MCF 10A (cell line): ENCODE results near the gene TSEN34. TPM values are rescaled to one million over a fixed set of nuclear protein-coding genes. Genes with fewer than 3 reads are reported as not detected.
A peak's percentile ranks its signal among the peaks of the same experiment; 100 is the strongest.

ENCODE experiments used
- Bru-seq: library from RNA; stranded (reverse); fragments of 400-500 nt; gene quantifications from one replicate; lab custom pipeline; 2021; lab: Mats Ljungman, UMichigan
- BruChase-seq, 2 experiments: library from RNA; stranded (reverse); fragments of 400-500 nt; gene quantifications; one replicate each; lab custom pipeline; 2021; lab: Mats Ljungman, UMichigan
- BruUV-seq: library from RNA; stranded (reverse); fragments of 400-500 nt; replicated peaks from 2 replicates; lab custom pipeline; 2021; lab: Mats Ljungman, UMichigan
- CTCF ChIA-PET: fragments of 300-600 bp; sonication (Branson Sonifier 250); formaldehyde crosslinking; extraction: SDS; loops from one replicate; lab custom pipeline; 2021; ENCODE audit warnings: antibody characterized with exemption, inconsistent platforms; lab: Yijun Ruan, JAX
- POLR2A ChIA-PET: fragments of 300-600, 350-650 bp; sonication (Branson Sonifier 250); formaldehyde crosslinking; extraction: SDS; loops from one replicate; lab custom pipeline; 2020; ENCODE audit warnings: antibody characterized with exemption, inconsistent platforms; lab: Yijun Ruan, JAX
- DNase-seq: peaks from one replicate; pipeline ENCODE4 v3.0.0-alpha.2; 2018; ENCODE audit not compliant: unreplicated experiment
- H3K27ac Mint-ChIP-seq: one replicate; pipeline ENCODE4 v1.8.0; 2022; ENCODE audit warnings: mild to moderate bottlenecking, low read depth, mixed read lengths; ENCODE audit not compliant: unreplicated experiment
- H3K27me3 Mint-ChIP-seq: one replicate; pipeline ENCODE4 v1.8.0; 2022; ENCODE audit warnings: mixed read lengths; ENCODE audit not compliant: insufficient read depth, unreplicated experiment
- H3K36me3 Mint-ChIP-seq: one replicate; pipeline ENCODE4 v1.8.0; 2022; ENCODE audit warnings: mild to moderate bottlenecking, moderate library complexity, mixed read lengths; ENCODE audit not compliant: insufficient read depth, unreplicated experiment
- H3K4me1 Mint-ChIP-seq: one replicate; pipeline ENCODE4 v1.8.0; 2022; ENCODE audit warnings: mixed read lengths; ENCODE audit not compliant: insufficient read depth, unreplicated experiment
- H3K4me3 Mint-ChIP-seq: one replicate; pipeline ENCODE4 v1.8.0; 2022; ENCODE audit warnings: mild to moderate bottlenecking, moderate library complexity, mixed read lengths; ENCODE audit not compliant: unreplicated experiment
- H3K9me3 Mint-ChIP-seq: one replicate; pipeline ENCODE4 v1.8.0; 2022; ENCODE audit warnings: mixed read lengths; ENCODE audit not compliant: unreplicated experiment
- intact Hi-C: fragments of 100-400 bp; cut with micrococcal nuclease; formaldehyde crosslinking; loops from 2 replicates; pipeline ENCODE4 v1.14.1; 2022
- long read RNA-seq: library from polyadenylated mRNA; stranded (forward); transcript quantifications from one replicate; pipeline ENCODE4 v2.0.0, GENCODE V29; 2022
- total RNA-seq: library from RNA; stranded (reverse); gene quantifications from 2 replicates; pipeline ENCODE4 v1.2.3, GENCODE V29; 2022
- TF ChIP-seq, protein P1 (sequence below): fragments of 200-600 bp; IDR thresholded peaks from one replicate; pipeline ENCODE4 v1.8.0; 2022; ENCODE audit warnings: antibody characterized with exemption, mild to moderate bottlenecking; ENCODE audit not compliant: unreplicated experiment

TSEN34 gene
- total RNA-seq (28.0 and 40.1 TPM in 2 replicates), Bru-seq, nascent RNA (percentile 63 among the genes with signal in this experiment), BruChase-seq, experiment 1, labeled RNA remaining after a 6-hour chase (percentile 85 among the genes with signal in this experiment), BruChase-seq, experiment 2, labeled RNA remaining after a 2-hour chase (percentile 75 among the genes with signal in this experiment)
- long read RNA-seq, transcript TSEN34-201 (5 exons, 2,294 nt), result minor isoform, 33 of 191 reads
- long read RNA-seq, transcript TSEN34-203 (4 exons, 1,349 nt), result major isoform, 122 of 191 reads
- long read RNA-seq, partial matches to known transcripts, result 27 of 191 reads
- long read RNA-seq, other reads (novel, unspliced or antisense), result 7 of 191 reads

DNA sequence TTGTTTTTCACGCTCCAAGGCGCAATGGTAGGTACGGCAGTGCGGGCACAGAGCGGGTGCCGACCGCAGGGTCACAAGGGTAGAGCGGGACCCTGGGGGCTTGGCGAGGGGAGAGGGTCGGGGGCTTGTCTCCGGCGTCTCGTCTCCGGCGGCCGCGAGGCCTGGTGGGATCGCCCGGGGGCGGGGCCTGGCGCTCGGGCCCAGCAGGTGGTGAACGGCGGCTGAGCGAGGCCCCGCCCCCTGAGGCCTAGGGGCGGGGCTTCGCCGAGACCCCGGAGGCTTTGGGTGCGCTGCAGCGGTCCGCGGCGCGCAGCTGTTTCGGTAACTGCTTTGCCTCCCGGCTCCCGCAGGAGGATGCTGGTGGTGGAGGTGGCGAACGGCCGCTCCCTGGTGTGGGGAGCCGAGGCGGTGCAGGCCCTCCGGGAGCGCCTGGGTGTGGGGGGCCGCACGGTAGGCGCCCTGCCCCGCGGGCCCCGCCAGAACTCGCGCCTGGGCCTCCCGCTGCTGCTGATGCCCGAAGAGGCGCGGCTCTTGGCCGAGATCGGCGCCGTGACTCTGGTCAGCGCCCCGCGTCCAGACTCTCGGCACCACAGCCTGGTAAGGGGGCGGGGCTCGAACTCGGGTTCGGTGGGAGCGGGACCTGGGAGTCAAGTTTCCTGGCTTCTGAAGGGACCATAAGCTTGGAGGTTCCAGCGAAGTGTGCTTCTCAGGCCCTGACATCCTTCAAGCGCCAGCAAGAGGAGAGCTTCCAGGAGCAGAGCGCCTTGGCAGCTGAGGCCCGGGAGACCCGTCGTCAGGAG lies at the start of gene TSEN34:
Gene TSEN34, plus strand, starts transcription at position 298 of the 800 bp plus-strand sequence. Its CDS starts 57 bp downstream, at position 355.
- H3K36me3 Mint-ChIP-seq, result peaks cover 57% of the 10 kb centered on the region
- no peaks in the 10 kb centered on the region for H3K9me3 Mint-ChIP-seq
- intact Hi-C loops, result loop anchor here (5.0 kb wide), 1 partner anchor 1416 kb away; the partner anchor contains the start of gene ZNF865
- DNase-seq, result peak; percentile 87
- ChIA-PET POLR2A (interaction anchor here (0.6 to 9.1 kb wide), 16 partner anchors 10 to 1511 kb away, joined by 3 to 324 read pairs (median 4); partner anchors contain the start of genes CNOT3, LENG1, LENG8 and LENG9), CTCF (interaction anchor here (0.6 to 1.0 kb wide), 3 partner anchors 9 to 54 kb away, joined by 3 to 6 read pairs (median 3); no protein-coding TSS in a partner anchor)
- peaks cover 20% of the 10 kb centered on the region for H3K4me1 Mint-ChIP-seq
- TF ChIP-seq, protein P1, sequence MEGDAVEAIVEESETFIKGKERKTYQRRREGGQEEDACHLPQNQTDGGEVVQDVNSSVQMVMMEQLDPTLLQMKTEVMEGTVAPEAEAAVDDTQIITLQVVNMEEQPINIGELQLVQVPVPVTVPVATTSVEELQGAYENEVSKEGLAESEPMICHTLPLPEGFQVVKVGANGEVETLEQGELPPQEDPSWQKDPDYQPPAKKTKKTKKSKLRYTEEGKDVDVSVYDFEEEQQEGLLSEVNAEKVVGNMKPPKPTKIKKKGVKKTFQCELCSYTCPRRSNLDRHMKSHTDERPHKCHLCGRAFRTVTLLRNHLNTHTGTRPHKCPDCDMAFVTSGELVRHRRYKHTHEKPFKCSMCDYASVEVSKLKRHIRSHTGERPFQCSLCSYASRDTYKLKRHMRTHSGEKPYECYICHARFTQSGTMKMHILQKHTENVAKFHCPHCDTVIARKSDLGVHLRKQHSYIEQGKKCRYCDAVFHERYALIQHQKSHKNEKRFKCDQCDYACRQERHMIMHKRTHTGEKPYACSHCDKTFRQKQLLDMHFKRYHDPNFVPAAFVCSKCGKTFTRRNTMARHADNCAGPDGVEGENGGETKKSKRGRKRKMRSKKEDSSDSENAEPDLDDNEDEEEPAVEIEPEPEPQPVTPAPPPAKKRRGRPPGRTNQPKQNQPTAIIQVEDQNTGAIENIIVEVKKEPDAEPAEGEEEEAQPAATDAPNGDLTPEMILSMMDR, result no peak
- H3K27ac Mint-ChIP-seq, result peak within 1 kb of the TSS; percentile 100
- BruUV-seq, result TSS peak; percentile 46
- no peaks in the 10 kb centered on the region for H3K27me3 Mint-ChIP-seq
- peak within 1 kb of the TSS; percentile 85 for H3K4me3 Mint-ChIP-seq

DNA sequence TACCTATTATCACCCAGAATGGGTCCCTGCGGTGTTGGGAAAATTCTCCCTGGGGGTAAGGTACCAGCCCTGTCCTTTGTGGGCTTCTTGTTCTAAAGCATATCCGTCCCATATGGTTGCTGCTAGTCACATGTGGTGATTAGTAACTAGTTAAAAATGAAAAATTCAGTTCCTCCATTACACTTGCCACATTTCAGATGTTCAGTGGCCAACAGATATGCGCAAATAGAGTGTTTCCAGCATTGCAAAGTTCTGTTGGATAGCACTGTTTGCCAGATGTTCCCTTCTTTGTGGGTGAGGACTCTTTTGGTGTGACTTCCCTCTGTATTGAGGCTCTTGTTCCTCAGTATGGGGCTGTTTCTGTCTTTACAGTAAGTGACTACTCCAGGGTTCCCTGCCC lies 49.8 kb upstream of the TSEN34 start:
- no peak overlapping the region for H3K4me3 Mint-ChIP-seq
- no TSS peak for BruUV-seq
- H3K27ac Mint-ChIP-seq, result no peak overlapping the region
- ChIA-PET POLR2A (interaction anchor here (1.0 to 1.2 kb wide), 2 partner anchors 17 to 26 kb away, joined by 3 to 4 read pairs; partner anchors contain the start of genes PRPF31 and TFPT), CTCF (interaction anchor here (0.7 to 1.8 kb wide), 2 partner anchors 18 to 348 kb away, joined by 4 read pairs; partner anchors contain the start of gene LENG1)
- peaks cover 20% of the 10 kb centered on the region for H3K4me1 Mint-ChIP-seq
- peaks cover 28% of the 10 kb centered on the region for H3K36me3 Mint-ChIP-seq
- intact Hi-C loops, result no loop called here
- no peak for DNase-seq
- TF ChIP-seq, protein P1, result no peak
- no peaks in the 10 kb centered on the region for H3K27me3 Mint-ChIP-seq
- H3K9me3 Mint-ChIP-seq, result no peaks in the 10 kb centered on the region

DNA sequence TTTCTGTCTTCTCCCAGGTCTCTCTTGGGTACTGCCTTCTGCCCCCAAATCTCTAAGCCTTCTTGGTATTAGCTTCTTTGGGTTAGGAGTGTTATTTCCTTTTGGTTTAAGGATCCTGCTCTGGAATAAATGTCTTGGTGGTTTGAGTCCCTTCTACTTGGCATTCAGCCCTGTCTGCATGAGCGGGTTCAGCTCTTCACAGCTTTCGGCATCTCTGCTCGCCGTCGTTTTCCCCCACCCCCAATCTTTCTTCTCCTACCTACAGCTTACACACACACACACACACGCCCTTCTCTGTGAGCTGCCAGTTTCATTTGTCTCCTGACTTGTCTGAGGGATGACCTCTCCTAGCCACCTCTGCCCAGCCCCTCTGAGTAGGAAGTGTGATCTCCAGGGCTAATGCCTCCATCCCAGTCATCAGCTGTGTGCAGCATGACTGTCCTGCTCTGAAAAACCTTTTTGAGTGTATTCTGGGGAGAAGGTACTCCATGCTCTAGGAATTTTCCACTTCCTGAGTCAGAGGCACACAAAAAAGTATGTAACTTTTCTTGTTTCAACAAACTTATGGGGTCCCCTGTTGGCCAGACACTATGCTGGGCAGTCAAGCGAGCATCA lies 48.8 kb upstream of the TSEN34 start:
- no peak overlapping the region for H3K4me3 Mint-ChIP-seq
- no peak overlapping the region for H3K27ac Mint-ChIP-seq

More for the DNA sequence above, 48.8 kb upstream of the TSEN34 start:
- no peak for DNase-seq
- intact Hi-C loops, result no loop called here
- Mint-ChIP-seq H3K9me3 (no peaks in the 10 kb centered on the region), H3K36me3 (peaks cover 37% of the 10 kb centered on the region), H3K27me3 (no peaks in the 10 kb centered on the region), H3K4me1 (peaks cover 19% of the 10 kb centered on the region)
- POLR2A ChIA-PET, result interaction anchor here (1.0 to 1.2 kb wide), 2 partner anchors 16 to 27 kb away, joined by 3 to 4 read pairs; partner anchors contain the start of genes PRPF31 and TFPT
- CTCF ChIA-PET, result interaction anchor here (0.6 to 1.8 kb wide), 4 partner anchors 14 to 1551 kb away, joined by 3 to 4 read pairs (median 4); partner anchors contain the start of gene LENG1
- TF ChIP-seq, protein P1, result no peak
- no TSS peak for BruUV-seq
